ENCODE data around the gene ATG4A.

The ATG4A gene

GRCh38 chrX:108169768-108170167 lies 78.2 kb downstream of the ATG4A start:
- no peak for DNase-seq

- DNase-seq = no peak
Measured at GRCh38 chrX:108171671-108172070, 80.1 kb downstream of the ATG4A start.

GRCh38 chrX:108173874-108174273 lies 82.3 kb downstream of the ATG4A start:
- DNase-seq = no peak

GRCh38 chrX:108177351-108178142 lies 86.0 kb downstream of the ATG4A start:
- DNase-seq = peak; percentile 0

- no peak for DNase-seq
Measured at GRCh38 chrX:108178143-108178498, 86.5 kb downstream of the ATG4A start.

- DNase-seq = peak; percentile 3
Measured at GRCh38 chrX:108186811-108187210, 95.2 kb downstream of the ATG4A start.

DNA sequence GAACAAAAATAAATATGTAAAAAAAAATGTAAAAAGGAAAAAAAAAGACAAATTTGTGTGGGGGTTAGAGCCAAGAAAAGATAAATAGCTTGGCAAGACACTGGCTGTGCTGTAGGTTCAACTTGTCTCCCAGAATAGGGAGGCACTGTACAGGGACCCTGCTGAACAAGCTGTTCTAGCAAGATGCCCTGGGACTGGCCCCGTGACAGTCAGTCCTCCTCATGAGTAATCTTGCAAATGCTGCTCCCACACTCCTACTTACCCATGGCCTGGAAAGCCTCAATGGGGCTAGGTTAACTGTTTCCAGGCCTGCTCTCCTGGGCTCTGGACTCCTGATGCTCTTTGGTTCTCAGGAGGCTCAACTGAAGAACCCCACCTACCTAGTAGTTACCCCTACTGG lies 106.8 kb downstream of the ATG4A start:
- no peak for DNase-seq

- DNase-seq = no peak
Measured at GRCh38 chrX:108199041-108199440, 107.5 kb downstream of the ATG4A start.

GRCh38 chrX:108199691-108200090 lies 108.1 kb downstream of the ATG4A start:
- DNase-seq = no peak

DNA sequence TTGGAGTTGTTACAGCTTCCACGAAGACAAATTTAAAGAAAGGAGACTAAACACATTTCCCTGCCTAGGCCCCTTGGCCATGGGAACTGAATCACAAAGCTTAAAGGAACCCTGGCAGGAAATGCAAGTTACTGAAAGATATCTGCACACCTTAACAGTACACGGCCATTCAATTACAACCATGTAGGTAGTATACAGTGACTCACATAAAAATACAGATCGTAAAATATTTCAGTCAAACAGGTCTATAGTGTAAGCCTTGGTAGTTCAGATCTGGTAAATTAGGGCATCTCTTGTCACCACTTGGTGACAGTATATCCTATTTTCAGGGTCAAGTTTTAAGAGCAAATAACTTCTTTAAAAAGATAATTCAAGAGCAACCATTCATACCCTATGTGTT lies 112.0 kb downstream of the ATG4A start:
- DNase-seq = no peak

Data from T1000 (cell line).